Gastrocnemius medialis (tissue), 4 donors: ENCODE measurements around the gene PHKG2. TPM values are rescaled to one million over a fixed set of nuclear protein-coding genes. Genes with fewer than 3 reads are reported as not detected.

Experiments
- ATAC-seq, 2 donors: fragments of 150-250 bp; one replicate each; pipeline ENCODE4 v1.9.1; 2016
- DNase-seq, 2 donors: peaks; one replicate each; pipeline ENCODE4 v3.0.0-alpha.2; 2019
- H3K27ac ChIP-seq, 4 donors: fragments of 200-600 bp; sonication (generic); 1 replicate in 1 of 4; 2 replicates in 3 of 4; pipeline ENCODE4 v1.5.1; 2016 to 2018; ENCODE audit warnings: mild to moderate bottlenecking in 2 of 4, moderate library complexity in 1 of 4
- H3K27me3 ChIP-seq, 3 donors: fragments of 200-600 bp; sonication (generic) in 2 of 3; 1 replicate in 1 of 3; 2 replicates in 2 of 3; pipeline versions ENCODE4 v1.5.1 to v1.6.0; 2016 to 2019; ENCODE audit warnings: mild to moderate bottlenecking in 1 of 3, moderate library complexity in 1 of 3
- H3K36me3 ChIP-seq, 2 donors: fragments of 200-600 bp; sonication (generic) in 1 of 2; one replicate each; pipeline ENCODE4 v1.5.1; 2017 to 2018
- H3K4me1 ChIP-seq, 2 donors: fragments of 200-600 bp; sonication (generic) in 1 of 2; one replicate each; pipeline ENCODE4 v1.5.1; 2016 to 2017; ENCODE audit warnings: mild to moderate bottlenecking in 2 of 2
- H3K4me3 ChIP-seq, 4 donors: fragments of 200-600 bp; sonication (generic) in 3 of 4; 1 replicate in 1 of 4; 2 replicates in 3 of 4; pipeline ENCODE4 v1.5.1; 2016 to 2019; ENCODE audit warnings: mild to moderate bottlenecking in 2 of 4
- H3K9me3 ChIP-seq, 3 donors: fragments of 200-600 bp; sonication (generic) in 2 of 3; 1 replicate in 1 of 3; 2 replicates in 2 of 3; pipeline ENCODE4 v1.5.1; 2016 to 2019
- POLR2A ChIP-seq, 2 donors: fragments of 450-650 bp; IDR thresholded peaks; one replicate each; pipeline ENCODE4 v1.6.1; 2017; ENCODE audit warnings: antibody characterized with exemption in 2 of 2, mild to moderate bottlenecking in 2 of 2, moderate library complexity in 2 of 2
- in situ Hi-C, 4 donors: fragments of 200-750 bp; cut with MboI; loops; one replicate each; pipeline versions ENCODE4 v1.15.0 to v1.8.0; 2017; ENCODE audit warnings: low sequenced_read_pairs in 4 of 4
- intact Hi-C: fragments of 100-400 bp; cut with DNase I; formaldehyde crosslinking; loops from one replicate; pipeline ENCODE4 v1.15.1; 2023; ENCODE audit warnings: low total_unique reads
- total RNA-seq, 4 donors: library from RNA; depleted of rRNA; stranded (reverse); fragments of >200 nt; gene quantifications; one replicate each; pipeline versions ENCODE4 v1.1.0 to v1.2.3, GENCODE V29; 2016
- TF ChIP-seq, protein P1 (sequence below), 5 experiments: fragments of 450-650 bp in 3 of 5; fragments of 200-600 bp in 2 of 5; sonication (generic) in 2 of 5; IDR thresholded peaks in 4 of 5; conservative IDR thresholded peaks in 1 of 5; 1 replicate in 4 of 5; 2 replicates in 1 of 5; pipeline ENCODE4 v1.5.1; 2016 to 2019; ENCODE audit warnings: antibody characterized with exemption in 5 of 5, mild to moderate bottlenecking in 3 of 5, moderate library complexity in 3 of 5

The PHKG2 gene
- total RNA-seq, 4 donors from 2014 or later = 8.8 to 30.0 (median 21.6) TPM

GRCh38 chr16:30787613-30788378 lies 39.6 kb downstream of the PHKG2 start:
- Histone ChIP-seq H3K36me3 (peaks cover 0 to 10% of the 10 kb centered on the region in 2 donors), H3K27ac (peak overlapping the region; percentile 80 to 95 (median 91)), H3K4me3 (peak overlapping the region; percentile 73 to 95 (median 87)), H3K9me3 (no peaks in the 10 kb centered on the region), H3K27me3 (no peaks in the 10 kb centered on the region), H3K4me1 (peaks cover 15 to 18% of the 10 kb centered on the region in 2 donors)
- ATAC-seq (peak in 1 of 2 donors; percentile 55), DNase-seq (no peak)
- TF ChIP-seq, protein P1, sequence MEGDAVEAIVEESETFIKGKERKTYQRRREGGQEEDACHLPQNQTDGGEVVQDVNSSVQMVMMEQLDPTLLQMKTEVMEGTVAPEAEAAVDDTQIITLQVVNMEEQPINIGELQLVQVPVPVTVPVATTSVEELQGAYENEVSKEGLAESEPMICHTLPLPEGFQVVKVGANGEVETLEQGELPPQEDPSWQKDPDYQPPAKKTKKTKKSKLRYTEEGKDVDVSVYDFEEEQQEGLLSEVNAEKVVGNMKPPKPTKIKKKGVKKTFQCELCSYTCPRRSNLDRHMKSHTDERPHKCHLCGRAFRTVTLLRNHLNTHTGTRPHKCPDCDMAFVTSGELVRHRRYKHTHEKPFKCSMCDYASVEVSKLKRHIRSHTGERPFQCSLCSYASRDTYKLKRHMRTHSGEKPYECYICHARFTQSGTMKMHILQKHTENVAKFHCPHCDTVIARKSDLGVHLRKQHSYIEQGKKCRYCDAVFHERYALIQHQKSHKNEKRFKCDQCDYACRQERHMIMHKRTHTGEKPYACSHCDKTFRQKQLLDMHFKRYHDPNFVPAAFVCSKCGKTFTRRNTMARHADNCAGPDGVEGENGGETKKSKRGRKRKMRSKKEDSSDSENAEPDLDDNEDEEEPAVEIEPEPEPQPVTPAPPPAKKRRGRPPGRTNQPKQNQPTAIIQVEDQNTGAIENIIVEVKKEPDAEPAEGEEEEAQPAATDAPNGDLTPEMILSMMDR (IDR thresholded peaks at IDR 0.05 in 4 of 5, conservative IDR thresholded peaks at IDR 0.05 in 1 of 5) = peak in 1 of 5 experiments; percentile 4
- no peak for TF ChIP-seq POLR2A (IDR thresholded peaks at IDR 0.05)
- in situ Hi-C loops (no loop called here), intact Hi-C loops (loop anchor here (1.0 kb wide), 1 partner anchor 18 kb away; no protein-coding TSS in a partner anchor)

- no peak for ATAC-seq
- H3K4me3 ChIP-seq = no peak overlapping the region
- in situ Hi-C loops = no loop called here
- no peak overlapping the region for H3K27ac ChIP-seq
- no peak for TF ChIP-seq POLR2A (IDR thresholded peaks at IDR 0.05)
- TF ChIP-seq, protein P1 (IDR thresholded peaks at IDR 0.05 in 4 of 5, conservative IDR thresholded peaks at IDR 0.05 in 1 of 5) = no peak
- no peaks in the 10 kb centered on the region for H3K9me3 ChIP-seq
- no peaks in the 10 kb centered on the region for H3K27me3 ChIP-seq
- intact Hi-C loops = no loop called here
- DNase-seq = no peak
- peaks cover 3 to 4% of the 10 kb centered on the region in 2 donors for H3K4me1 ChIP-seq
- no peaks in the 10 kb centered on the region for H3K36me3 ChIP-seq
These were observed 45.4 kb downstream of the PHKG2 start for GRCh38 chr16:30793508-30794069.

DNA sequence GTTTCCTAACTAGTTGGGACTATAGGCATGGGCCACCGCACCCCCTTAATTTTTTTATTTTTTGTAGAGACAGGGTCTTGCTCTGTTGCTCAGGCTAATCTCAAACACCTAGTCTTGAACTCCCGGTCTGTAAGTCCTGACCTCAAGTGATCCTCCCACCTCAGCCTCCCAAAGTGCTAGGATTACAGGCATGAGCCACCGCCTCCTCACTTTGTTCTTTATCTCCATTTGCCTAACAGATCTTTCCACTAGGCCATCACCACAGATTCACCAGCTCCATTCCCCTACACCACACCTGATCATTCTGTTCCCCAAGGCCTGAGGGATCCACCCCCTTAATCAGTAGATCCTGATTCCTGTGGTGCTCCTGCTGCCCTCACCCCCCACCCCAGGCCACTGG lies 46.4 kb downstream of the PHKG2 start:
- Histone ChIP-seq H3K4me3 (no peak overlapping the region), H3K36me3 (no peaks in the 10 kb centered on the region), H3K4me1 (peaks cover 3 to 4% of the 10 kb centered on the region in 2 donors), H3K9me3 (no peaks in the 10 kb centered on the region), H3K27me3 (no peaks in the 10 kb centered on the region), H3K27ac (peak overlapping the region in 1 of 4 donors; percentile 39)
- TF ChIP-seq, protein P1 (IDR thresholded peaks at IDR 0.05 in 4 of 5, conservative IDR thresholded peaks at IDR 0.05 in 1 of 5) = no peak
- no peak for TF ChIP-seq POLR2A (IDR thresholded peaks at IDR 0.05)
- in situ Hi-C loops (no loop called here), intact Hi-C loops (no loop called here)
- no peak for ATAC-seq
- DNase-seq = no peak

GRCh38 chr16:30797670-30798309 lies 49.6 kb downstream of the PHKG2 start:
- intact Hi-C loops (no loop called here), in situ Hi-C loops (no loop called here)
- peak in 1 of 2 donors; percentile 16 for ATAC-seq

More at GRCh38 chr16:30797670-30798309, 49.6 kb downstream of the PHKG2 start:
- no peak overlapping the region for H3K4me3 ChIP-seq
- H3K9me3 ChIP-seq = no peaks in the 10 kb centered on the region
- TF ChIP-seq POLR2A (IDR thresholded peaks at IDR 0.05) = no peak
- TF ChIP-seq, protein P1 (IDR thresholded peaks at IDR 0.05 in 4 of 5, conservative IDR thresholded peaks at IDR 0.05 in 1 of 5) = no peak
- DNase-seq = no peak
- no peaks in the 10 kb centered on the region for H3K36me3 ChIP-seq
- peak overlapping the region; percentile 82 to 91 (median 90) for H3K27ac ChIP-seq
- no peaks in the 10 kb centered on the region for H3K27me3 ChIP-seq
- H3K4me1 ChIP-seq = peaks cover 3 to 4% of the 10 kb centered on the region in 2 donors

Other genes starting within 250 kb of the PHKG2 start
- 100 to 1,000 TPM in 1 of 4 donors, 10 to 100 TPM in 3; 39.8 to 118 (median 69.8) TPM for gene ZNF768, start 221.9 kb upstream of the PHKG2 start, total RNA-seq
- gene ZNF747, start 213.6 kb upstream of the PHKG2 start, total RNA-seq = 10 to 100 TPM in 3 of 4 donors, 1 to 10 TPM in 1; 8.6 to 17.5 (median 13.1) TPM
- 1 to 10 TPM; 3.7 to 5.5 (median 4.9) TPM for gene ZNF764, start 190.1 kb upstream of the PHKG2 start, total RNA-seq
- 10 to 100 TPM; 11.0 to 38.2 (median 18.5) TPM for gene ZNF688, start 176.7 kb upstream of the PHKG2 start, total RNA-seq
- gene ZNF785, start 162.7 kb upstream of the PHKG2 start, total RNA-seq = 1 to 10 TPM in 2 of 4 donors, under 1 TPM in 2; 0.70 to 3.2 (median 1.0) TPM
- 1 to 10 TPM; 2.9 to 6.3 (median 6.1) TPM for gene ZNF689, start 138.0 kb upstream of the PHKG2 start, total RNA-seq
- 10 to 100 TPM in 3 of 4 donors, 1 to 10 TPM in 1; 8.8 to 28.4 (median 17.8) TPM for gene PRR14, start 97.5 kb upstream of the PHKG2 start, total RNA-seq
- 10 to 100 TPM; 22.0 to 34.8 (median 28.0) TPM for gene FBRS, start 90.0 kb upstream of the PHKG2 start, total RNA-seq
- 10 to 100 TPM; 15.3 to 25.5 (median 21.9) TPM for gene SRCAP, start 49.3 kb upstream of the PHKG2 start, total RNA-seq
- gene CFAP119, start 13.6 kb downstream of the PHKG2 start, total RNA-seq = 1 to 10 TPM in 2 of 4 donors, under 1 TPM in 1, not detected in 1; 0.73 to 5.8 (median 1.7) TPM
- gene RNF40, start 13.9 kb downstream of the PHKG2 start, total RNA-seq = 10 to 100 TPM; 42.8 to 90.0 (median 57.0) TPM
- gene ZNF629, start 38.8 kb downstream of the PHKG2 start, total RNA-seq = 10 to 100 TPM in 2 of 4 donors, 1 to 10 TPM in 2; 9.1 to 12.7 (median 10.3) TPM
- 10 to 100 TPM; 16.4 to 24.5 (median 22.3) TPM for gene BCL7C, start 145.7 kb downstream of the PHKG2 start, total RNA-seq
- 1 to 10 TPM; 2.3 to 5.6 (median 3.2) TPM for gene CTF1, start 148.2 kb downstream of the PHKG2 start, total RNA-seq
- 1 to 10 TPM; 3.4 to 7.9 (median 4.8) TPM for gene FBXL19, start 175.1 kb downstream of the PHKG2 start, total RNA-seq
- 10 to 100 TPM; 10.3 to 15.6 (median 12.5) TPM for gene ORAI3, start 200.6 kb downstream of the PHKG2 start, total RNA-seq
- gene SETD1A, start 209.3 kb downstream of the PHKG2 start, total RNA-seq = 10 to 100 TPM in 2 of 4 donors, 1 to 10 TPM in 2; 3.8 to 15.4 (median 9.8) TPM
- gene HSD3B7, start 236.8 kb downstream of the PHKG2 start, total RNA-seq = 1 to 10 TPM; 1.5 to 6.8 (median 5.4) TPM